ENCODE data around the gene STC2. TPM values are rescaled to one million over a fixed set of nuclear protein-coding genes. Genes with fewer than 3 reads are reported as not detected.

STC2 gene
- total and polyA plus RNA-seq, 2 of the 8 experiments (the other 6 are each of a cell fraction or from before 2014, with no cell fraction given) = 26.4 to 53.1 TPM

DNA sequence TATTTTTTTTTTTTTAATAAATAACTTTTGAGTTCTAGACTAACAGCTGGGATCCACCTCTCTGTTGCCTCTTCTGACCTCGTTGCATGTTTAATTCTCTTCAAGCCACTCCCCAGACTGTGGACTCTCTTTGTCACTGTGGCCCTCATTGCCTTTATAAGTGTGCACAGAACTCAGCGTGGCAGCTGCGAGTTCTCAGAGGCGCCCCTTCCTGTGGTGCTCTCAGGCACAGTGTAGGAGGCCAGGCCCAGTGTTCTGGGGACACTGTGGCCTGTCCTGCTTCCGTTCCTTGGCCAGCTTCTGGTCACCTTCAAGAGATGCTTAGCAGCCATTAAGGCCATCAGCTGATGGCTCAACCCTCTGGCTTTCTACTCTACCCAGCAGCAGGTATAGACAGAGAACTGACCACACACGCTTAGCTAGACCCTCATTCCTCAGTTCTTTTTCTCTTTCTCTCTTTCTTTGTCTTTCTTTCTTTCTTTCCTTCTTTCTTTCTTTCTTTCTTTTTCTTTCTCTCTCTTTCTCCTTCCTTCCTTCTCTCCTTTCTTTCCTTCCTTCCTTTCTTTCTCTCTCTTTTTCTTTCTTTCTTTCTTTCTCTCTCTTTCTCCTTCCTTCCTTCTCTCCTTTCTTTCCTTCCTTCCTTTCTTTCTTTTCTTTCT is 27.7 kb downstream of the STC2 start:
- no peak overlapping the region for H4K5ac ChIP-seq (ENCODE audit: insufficient read length, low read depth, low read length)
- no peak overlapping the region for H2BK120ac ChIP-seq (replicated peaks; ENCODE audit: low read depth, low read length)
- POLR2A ChIA-PET (ENCODE audit: partially characterized antibody) = interaction anchor here (11.0 to 25.8 kb wide), 2 partner anchors 15 to 28 kb away, joined by 300 to 536 read pairs; partner anchors contain the start of gene STC2
- DNase-seq (ENCODE audit: low read depth in 1 of 2, low spot score in 2 of 2) (no peak), FAIRE-seq (no peak)
- no peak overlapping the region for H4K8ac ChIP-seq (ENCODE audit: extremely low read depth, insufficient read depth, low read length)
- H3K27ac ChIP-seq (ENCODE audit: low read depth, low read length) = no peak overlapping the region
- H2BK15ac ChIP-seq (ENCODE audit: low read length) = peak overlapping the region; percentile 75; the same call in 1 of the 2 replicates
- H4K20me1 ChIP-seq (replicated peaks in 1 of 2; ENCODE audit: control insufficient read depth in 1 of 2, insufficient read depth in 2 of 2, low read length in 2 of 2) = no peaks in the 10 kb centered on the region
- H2AK5ac ChIP-seq (ENCODE audit: low read depth, low read length) = peak overlapping the region; percentile 20; the same call in 1 of the 2 replicates
- peak overlapping the region; percentile 92; the same call in 1 of the 2 replicates for H2BK12ac ChIP-seq (ENCODE audit: low read depth, low read length)
- no peaks in the 10 kb centered on the region for H3K9me3 ChIP-seq (ENCODE audit: insufficient read depth in 2 of 2, low read depth in 1 of 2, low read length in 1 of 2)
- H3K79me2 ChIP-seq (ENCODE audit: control insufficient read depth in 1 of 2, insufficient read depth in 2 of 2, low read length in 2 of 2) = no peaks in the 10 kb centered on the region
- no peak overlapping the region for H3K4me2 ChIP-seq (ENCODE audit: insufficient read depth in 1 of 2, low read depth in 2 of 2, low read length in 2 of 2)
- H2BK20ac ChIP-seq (ENCODE audit: low read length) = 0 out of 2 replicates have a peak overlapping the region, but pooled peaks have one; percentile 23
- H4K91ac ChIP-seq (replicated peaks; ENCODE audit: insufficient read length, low read length) = peak overlapping the region; percentile 34
- peak overlapping the region; percentile 7 for H3K4ac ChIP-seq (replicated peaks; ENCODE audit: insufficient read length, low read depth, low read length)
- no peak overlapping the region for H3K4me3 ChIP-seq (ENCODE audit: extremely low read depth in 1 of 4, insufficient read depth in 2 of 4, low read depth in 3 of 4, low read length in 4 of 4)
- no peak overlapping the region for H3K56ac ChIP-seq (replicated peaks; ENCODE audit: insufficient read length, low read depth, low read length)
- no peak overlapping the region for H3K9ac ChIP-seq (replicated peaks in 1 of 4; ENCODE audit: extremely low read depth in 1 of 4, low read depth in 3 of 4, low read length in 3 of 4)
- CTCF ChIA-PET (ENCODE audit: partially characterized antibody) = interaction anchor here (0.6 to 11.1 kb wide), 5 partner anchors 20 to 369 kb away, joined by 3 to 184 read pairs (median 3); partner anchors contain the start of gene STC2
- H3K4me1 ChIP-seq (replicated peaks in 1 of 4; ENCODE audit: control insufficient read depth in 3 of 4, insufficient read depth in 4 of 4, low read length in 3 of 4) = peaks cover 15 to 32% (median 23%) of the 10 kb centered on the region in 4 experiments
- no peak overlapping the region for H3K23ac ChIP-seq (ENCODE audit: insufficient read length)
- no peak overlapping the region for H2AFZ ChIP-seq (ENCODE audit: low read length)
- H3K79me1 ChIP-seq (ENCODE audit: low read depth, low read length) = no peaks in the 10 kb centered on the region
- no peaks in the 10 kb centered on the region for H3K23me2 ChIP-seq (ENCODE audit: low read depth, low read length)
- no peaks in the 10 kb centered on the region; a peak in 2 of 7 replicates for H3K27me3 ChIP-seq (replicated peaks in 1 of 4; ENCODE audit: control insufficient read depth in 3 of 4, extremely low read depth in 1 of 4, insufficient read depth in 3 of 4, low read length in 3 of 4)
- no peak overlapping the region for H3K14ac ChIP-seq (ENCODE audit: insufficient read length)
- no peak overlapping the region for H2BK5ac ChIP-seq (ENCODE audit: low read depth, low read length)
- 91% methylated on average over 6 of the region's 6 CpGs; no CpG with 5 or more reads in 1 of the 2 experiments for WGBS, 2 experiments (ENCODE audit: extremely low coverage in 1 of 2, insufficient coverage in 1 of 2, insufficient read length in 1 of 2, insufficient replicate concordance in 2 of 2, low coverage in 1 of 2, low lambda C conversion rate in 2 of 2, missing lambda C conversion rate in 1 of 2)
- peak overlapping the region; percentile 42; the same call in 1 of the 2 replicates for H3K18ac ChIP-seq (ENCODE audit: extremely low read depth, low read length)
- no peaks in the 10 kb centered on the region for H3K36me3 ChIP-seq (ENCODE audit: control insufficient read depth in 2 of 4, insufficient read depth in 4 of 4, low read length in 3 of 4)
- TF ChIP-seq CREB1 (IDR thresholded peaks at IDR 0.05) = no peak
- TF ChIP-seq PHF8 (conservative IDR thresholded peaks at IDR 0.05; ENCODE audit: low read depth, low read length) = no peak
- no peak for TF ChIP-seq JUND (IDR thresholded peaks at IDR 0.05; ENCODE audit: low read length)
- TF ChIP-seq KDM4A (IDR thresholded peaks at IDR 0.05; ENCODE audit: low read depth, low read length, severe bottlenecking) = no peak
- TF ChIP-seq NRF1 (IDR thresholded peaks at IDR 0.05; ENCODE audit: low read depth, low read length) = no peak
- no peak for TF ChIP-seq BRCA1 (IDR thresholded peaks at IDR 0.05; ENCODE audit: low read depth, low read length)
- no peak for TF ChIP-seq SP2 (IDR thresholded peaks at IDR 0.05; ENCODE audit: low read length)
- no peak for TF ChIP-seq CHD2 (IDR thresholded peaks at IDR 0.05; ENCODE audit: low read length)
- no peak for TF ChIP-seq HDAC6 (IDR thresholded peaks at IDR 0.05; ENCODE audit: low read depth, low read length)
- TF ChIP-seq EP300 (IDR thresholded peaks at IDR 0.05; ENCODE audit: borderline replicate concordance in 1 of 2, low read depth in 2 of 2, low read length in 2 of 2) = no peak
- no peak for TF ChIP-seq TAF1 (IDR thresholded peaks at IDR 0.05; ENCODE audit: low read depth, low read length)
- no peak for TF ChIP-seq JUN (IDR thresholded peaks at IDR 0.05; ENCODE audit: low read depth, low read length)
- no peak for TF ChIP-seq CBX8 (IDR thresholded peaks at IDR 0.05; ENCODE audit: borderline replicate concordance, low read depth, low read length)
- TF ChIP-seq BCL11A (IDR thresholded peaks at IDR 0.05; ENCODE audit: low read depth in 2 of 2, low read length in 2 of 2) = no peak
